ENCODE results near the gene ILF2. TPM values are rescaled to one million over a fixed set of nuclear protein-coding genes. Genes with fewer than 3 reads are reported as not detected.

Gene ILF2
- polyA plus RNA-seq, 1 of the 3 experiments (the other 2 are of a cell fraction) = 189 TPM

DNA sequence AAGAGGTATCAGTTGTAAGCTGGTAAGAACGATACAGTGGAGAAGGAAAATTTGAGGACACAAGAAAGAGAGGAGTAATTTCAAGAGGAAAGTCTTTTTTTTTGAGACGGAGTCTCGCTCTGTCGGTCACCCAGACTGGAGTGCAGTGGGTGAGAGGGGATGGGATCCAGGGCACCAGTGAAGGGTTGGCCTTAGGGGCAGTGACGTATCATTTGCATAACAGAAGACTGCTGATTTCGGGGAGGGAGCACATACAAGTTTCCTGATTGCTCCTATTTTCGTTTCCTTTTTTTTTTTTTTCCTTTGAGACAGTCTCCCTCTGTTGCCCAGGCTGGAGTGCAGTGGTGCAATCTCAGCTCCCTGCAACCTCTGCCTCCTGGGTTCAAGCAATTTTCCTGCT lies 47.7 kb downstream of the ILF2 start:
- no peak for DNase-seq
- CTCF ChIA-PET = interaction anchor here (1.1 to 2.0 kb wide), 6 partner anchors 11 to 271 kb away, joined by 3 to 6 read pairs (median 4); partner anchors contain the start of gene CHTOP
- Histone ChIP-seq H4K20me1 (ENCODE audit: insufficient read depth) (no peaks in the 10 kb centered on the region), H2AFZ (ENCODE audit: low read depth) (no peak overlapping the region), H3K36me3 (replicated peaks in 1 of 2; ENCODE audit: control insufficient read depth in 1 of 2, insufficient read depth in 2 of 2, low read length in 1 of 2) (no peaks in the 10 kb centered on the region), H3K27ac (ENCODE audit: low read depth in 2 of 2, low read length in 1 of 2) (no peak overlapping the region), H3K4me1 (ENCODE audit: control insufficient read depth in 1 of 2, insufficient read depth in 2 of 2, low read depth in 1 of 2, low read length in 1 of 2) (peaks cover 10 to 11% of the 10 kb centered on the region in 2 experiments; a peak in 2 of 4 replicates), H3K79me2 (ENCODE audit: insufficient read depth) (no peaks in the 10 kb centered on the region), H3K27me3 (ENCODE audit: insufficient read depth) (no peaks in the 10 kb centered on the region), H3K9me2 (no peaks in the 10 kb centered on the region), H3K9ac (no peak overlapping the region), H3F3A (replicated peaks; ENCODE audit: insufficient read depth) (peaks cover 8% of the 10 kb centered on the region), H3K4me2 (no peak overlapping the region), H3K4me3 (ENCODE audit: low read depth in 2 of 2, low read length in 1 of 2) (no peak overlapping the region), H3K9me3 (no peaks in the 10 kb centered on the region)
- no peak for TF ChIP-seq NRF1 (IDR thresholded peaks at IDR 0.05; ENCODE audit: low read depth, low read length)
- TF ChIP-seq CHD2 (IDR thresholded peaks at IDR 0.05; ENCODE audit: low read length, partially characterized antibody) = no peak
- TF ChIP-seq, protein P1, sequence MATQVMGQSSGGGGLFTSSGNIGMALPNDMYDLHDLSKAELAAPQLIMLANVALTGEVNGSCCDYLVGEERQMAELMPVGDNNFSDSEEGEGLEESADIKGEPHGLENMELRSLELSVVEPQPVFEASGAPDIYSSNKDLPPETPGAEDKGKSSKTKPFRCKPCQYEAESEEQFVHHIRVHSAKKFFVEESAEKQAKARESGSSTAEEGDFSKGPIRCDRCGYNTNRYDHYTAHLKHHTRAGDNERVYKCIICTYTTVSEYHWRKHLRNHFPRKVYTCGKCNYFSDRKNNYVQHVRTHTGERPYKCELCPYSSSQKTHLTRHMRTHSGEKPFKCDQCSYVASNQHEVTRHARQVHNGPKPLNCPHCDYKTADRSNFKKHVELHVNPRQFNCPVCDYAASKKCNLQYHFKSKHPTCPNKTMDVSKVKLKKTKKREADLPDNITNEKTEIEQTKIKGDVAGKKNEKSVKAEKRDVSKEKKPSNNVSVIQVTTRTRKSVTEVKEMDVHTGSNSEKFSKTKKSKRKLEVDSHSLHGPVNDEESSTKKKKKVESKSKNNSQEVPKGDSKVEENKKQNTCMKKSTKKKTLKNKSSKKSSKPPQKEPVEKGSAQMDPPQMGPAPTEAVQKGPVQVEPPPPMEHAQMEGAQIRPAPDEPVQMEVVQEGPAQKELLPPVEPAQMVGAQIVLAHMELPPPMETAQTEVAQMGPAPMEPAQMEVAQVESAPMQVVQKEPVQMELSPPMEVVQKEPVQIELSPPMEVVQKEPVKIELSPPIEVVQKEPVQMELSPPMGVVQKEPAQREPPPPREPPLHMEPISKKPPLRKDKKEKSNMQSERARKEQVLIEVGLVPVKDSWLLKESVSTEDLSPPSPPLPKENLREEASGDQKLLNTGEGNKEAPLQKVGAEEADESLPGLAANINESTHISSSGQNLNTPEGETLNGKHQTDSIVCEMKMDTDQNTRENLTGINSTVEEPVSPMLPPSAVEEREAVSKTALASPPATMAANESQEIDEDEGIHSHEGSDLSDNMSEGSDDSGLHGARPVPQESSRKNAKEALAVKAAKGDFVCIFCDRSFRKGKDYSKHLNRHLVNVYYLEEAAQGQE (IDR thresholded peaks at IDR 0.05; ENCODE audit: low read depth, low read length) = no peak
- TF ChIP-seq TEAD4 (IDR thresholded peaks at IDR 0.05; ENCODE audit: borderline replicate concordance, insufficient read depth) = no peak
- no peak for TF ChIP-seq GABPA (IDR thresholded peaks at IDR 0.05; ENCODE audit: low read depth)
- no peak for TF ChIP-seq SIN3A (IDR thresholded peaks at IDR 0.05; ENCODE audit: borderline replicate concordance, low read depth, low read length)
- TF ChIP-seq POLR2AphosphoS5 (IDR thresholded peaks at IDR 0.05; ENCODE audit: low read depth, low read length) = no peak
- TF ChIP-seq JUND (IDR thresholded peaks at IDR 0.05) = no peak
- TF ChIP-seq, protein P2, sequence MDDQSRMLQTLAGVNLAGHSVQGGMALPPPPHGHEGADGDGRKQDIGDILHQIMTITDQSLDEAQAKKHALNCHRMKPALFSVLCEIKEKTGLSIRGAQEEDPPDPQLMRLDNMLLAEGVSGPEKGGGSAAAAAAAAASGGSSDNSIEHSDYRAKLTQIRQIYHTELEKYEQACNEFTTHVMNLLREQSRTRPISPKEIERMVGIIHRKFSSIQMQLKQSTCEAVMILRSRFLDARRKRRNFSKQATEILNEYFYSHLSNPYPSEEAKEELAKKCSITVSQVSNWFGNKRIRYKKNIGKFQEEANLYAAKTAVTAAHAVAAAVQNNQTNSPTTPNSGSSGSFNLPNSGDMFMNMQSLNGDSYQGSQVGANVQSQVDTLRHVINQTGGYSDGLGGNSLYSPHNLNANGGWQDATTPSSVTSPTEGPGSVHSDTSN (IDR thresholded peaks at IDR 0.05) = no peak
- TF ChIP-seq MXI1 (IDR thresholded peaks at IDR 0.05; ENCODE audit: low read depth, low read length) = no peak
- TF ChIP-seq, protein P3, sequence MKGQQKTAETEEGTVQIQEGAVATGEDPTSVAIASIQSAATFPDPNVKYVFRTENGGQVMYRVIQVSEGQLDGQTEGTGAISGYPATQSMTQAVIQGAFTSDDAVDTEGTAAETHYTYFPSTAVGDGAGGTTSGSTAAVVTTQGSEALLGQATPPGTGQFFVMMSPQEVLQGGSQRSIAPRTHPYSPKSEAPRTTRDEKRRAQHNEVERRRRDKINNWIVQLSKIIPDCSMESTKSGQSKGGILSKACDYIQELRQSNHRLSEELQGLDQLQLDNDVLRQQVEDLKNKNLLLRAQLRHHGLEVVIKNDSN (IDR thresholded peaks at IDR 0.05; ENCODE audit: borderline replicate concordance, low read depth) = no peak
- TF ChIP-seq, protein P4, sequence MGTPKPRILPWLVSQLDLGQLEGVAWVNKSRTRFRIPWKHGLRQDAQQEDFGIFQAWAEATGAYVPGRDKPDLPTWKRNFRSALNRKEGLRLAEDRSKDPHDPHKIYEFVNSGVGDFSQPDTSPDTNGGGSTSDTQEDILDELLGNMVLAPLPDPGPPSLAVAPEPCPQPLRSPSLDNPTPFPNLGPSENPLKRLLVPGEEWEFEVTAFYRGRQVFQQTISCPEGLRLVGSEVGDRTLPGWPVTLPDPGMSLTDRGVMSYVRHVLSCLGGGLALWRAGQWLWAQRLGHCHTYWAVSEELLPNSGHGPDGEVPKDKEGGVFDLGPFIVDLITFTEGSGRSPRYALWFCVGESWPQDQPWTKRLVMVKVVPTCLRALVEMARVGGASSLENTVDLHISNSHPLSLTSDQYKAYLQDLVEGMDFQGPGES (IDR thresholded peaks at IDR 0.05; ENCODE audit: low read depth, low read length) = no peak
- no peak for TF ChIP-seq TAF1 (IDR thresholded peaks at IDR 0.05; ENCODE audit: borderline replicate concordance, low read depth, low read length)
- no peak for TF ChIP-seq NFIC (IDR thresholded peaks at IDR 0.05; ENCODE audit: borderline replicate concordance)
- TF ChIP-seq ELF1 (IDR thresholded peaks at IDR 0.05) = no peak
- no peak for TF ChIP-seq RFX5 (IDR thresholded peaks at IDR 0.05; ENCODE audit: low read length)
- TF ChIP-seq SMC3 (IDR thresholded peaks at IDR 0.05; ENCODE audit: low read depth, low read length) = no peak
- TF ChIP-seq FOXM1 (IDR thresholded peaks at IDR 0.05; ENCODE audit: low read depth) = no peak
- POLR2A ChIA-PET = interaction anchor here (0.6 kb wide), 2 partner anchors 14 to 33 kb away, joined by 3 read pairs; no protein-coding TSS in a partner anchor
- WGBS (ENCODE audit: low lambda C conversion rate) = 87% methylated on average over 7 of the region's 7 CpGs

Data from SK-N-SH (cell line).